GM19025 (cell line): ENCODE measurements around the gene ALDH1L1.

Experiments used
- ATAC-seq: cut with Tn5 transposase; IDR thresholded peaks from one replicate; pipeline ENCODE4 v1.9.1; 2021; ENCODE audit warnings: mild to moderate bottlenecking, low read depth, moderate library complexity; ENCODE audit not compliant: unreplicated experiment

The ALDH1L1 gene

GRCh38 chr3:126155819-126156218, 24.6 kb downstream of the ALDH1L1 start:
- ATAC-seq, result no peak

- no peak for ATAC-seq
Measured at GRCh38 chr3:126155280-126155640, 25.1 kb downstream of the ALDH1L1 start.

GRCh38 chr3:126154391-126155279, 25.8 kb downstream of the ALDH1L1 start:
- ATAC-seq, result no peak

- no peak for ATAC-seq
Measured at GRCh38 chr3:126153695-126154360, 26.6 kb downstream of the ALDH1L1 start.

GRCh38 chr3:126152901-126153694, 27.3 kb downstream of the ALDH1L1 start:
- no peak for ATAC-seq

- ATAC-seq, result no peak
Measured at GRCh38 chr3:126152458-126152857, 27.9 kb downstream of the ALDH1L1 start.

GRCh38 chr3:126151562-126152302, 28.7 kb downstream of the ALDH1L1 start:
- ATAC-seq, result no peak

- no peak for ATAC-seq
Measured at GRCh38 chr3:126149960-126150515, 30.3 kb downstream of the ALDH1L1 start.

GRCh38 chr3:126149256-126149902, 31.0 kb downstream of the ALDH1L1 start:
- ATAC-seq, result no peak

GRCh38 chr3:126147932-126148683, 32.3 kb downstream of the ALDH1L1 start:
- ATAC-seq, result no peak

- ATAC-seq, result no peak
Measured at GRCh38 chr3:126147147-126147931, 33.0 kb downstream of the ALDH1L1 start.

GRCh38 chr3:126146525-126147146, 33.8 kb downstream of the ALDH1L1 start:
- no peak for ATAC-seq

GRCh38 chr3:126146034-126146433, 34.4 kb downstream of the ALDH1L1 start:
- ATAC-seq, result no peak

- ATAC-seq, result no peak
Measured at GRCh38 chr3:126142652-126143051, 37.7 kb downstream of the ALDH1L1 start.

GRCh38 chr3:126137490-126138130, 42.8 kb downstream of the ALDH1L1 start:
- no peak for ATAC-seq

GRCh38 chr3:126136428-126137220, 43.8 kb downstream of the ALDH1L1 start:
- no peak for ATAC-seq
